Ishikawa (cell line): Measurements from ENCODE around the gene TTC39A.

Experiments used
- EGR1 ChIP-seq: IDR thresholded peaks from 2 replicates; pipeline ENCODE4 v1.6.1; 2012
- EP300 ChIP-seq: IDR thresholded peaks from 2 replicates; pipeline ENCODE4 v1.6.1; 2012; ENCODE audit warnings: borderline replicate concordance
- TEAD4 ChIP-seq: IDR thresholded peaks from 2 replicates; pipeline ENCODE4 v1.6.1; 2012
- YY1 ChIP-seq: IDR thresholded peaks from 2 replicates; pipeline ENCODE4 v1.6.1; 2012; ENCODE audit warnings: low read depth
- TF ChIP-seq, protein P1 (sequence below): IDR thresholded peaks from 2 replicates; pipeline ENCODE4 v1.6.1; 2012

DNA sequence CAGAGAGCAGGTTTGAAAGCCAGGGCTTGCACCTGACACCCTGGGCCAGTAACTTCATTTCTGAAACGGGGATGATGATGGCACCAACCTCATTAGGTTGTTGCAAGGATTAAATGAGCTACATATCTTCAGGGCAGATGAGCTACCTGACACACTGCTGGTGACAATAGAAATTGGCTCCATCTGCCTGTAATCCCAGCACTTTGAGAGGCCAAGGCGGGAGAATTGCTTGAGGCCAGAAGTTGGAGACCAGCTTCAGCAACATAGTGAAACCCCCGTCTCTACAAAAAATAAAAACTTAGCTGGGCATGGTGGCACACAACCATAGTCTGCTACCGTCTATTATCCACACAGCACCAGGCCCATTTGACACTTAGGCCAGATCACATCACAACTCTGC, 6.3 kb upstream of the TTC39A start:
- TF ChIP-seq EP300 (no peak), YY1 (no peak), TEAD4 (no peak), EGR1 (no peak)
- TF ChIP-seq, protein P1, sequence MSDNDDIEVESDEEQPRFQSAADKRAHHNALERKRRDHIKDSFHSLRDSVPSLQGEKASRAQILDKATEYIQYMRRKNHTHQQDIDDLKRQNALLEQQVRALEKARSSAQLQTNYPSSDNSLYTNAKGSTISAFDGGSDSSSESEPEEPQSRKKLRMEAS, result no peak
